SK-N-SH treated with all-trans-retinoic acid at 6 μM for 48 hours (cell line): ENCODE results near the gene KMT5B.

Experiments
- ATAC-seq: fragments of 200-7000 bp; cut with Tn5 transposase; 3 replicates; pipeline ENCODE4 v1.9.1; 2020; ENCODE audit warnings: mild to moderate bottlenecking, moderate library complexity
- BACH2 ChIP-seq: fragments of 250-450 bp; sonication (Bioruptor Pico); IDR thresholded peaks from 2 replicates; pipeline ENCODE4 v1.9.0; 2021; ENCODE audit warnings: mild to moderate bottlenecking, borderline replicate concordance
- CSDC2 ChIP-seq: fragments of 250-450 bp; sonication (Bioruptor Pico); IDR thresholded peaks from 2 replicates; pipeline ENCODE4 v1.5.0; 2020; ENCODE audit warnings: mild to moderate bottlenecking, moderate library complexity
- ESRRG ChIP-seq: fragments of 250-450 bp; sonication (Bioruptor Pico); IDR thresholded peaks from 2 replicates; pipeline ENCODE4 v1.6.1; 2021; ENCODE audit warnings: mild to moderate bottlenecking
- GLIS3 ChIP-seq: fragments of 250-450 bp; sonication (Bioruptor Pico); IDR thresholded peaks from 2 replicates; pipeline ENCODE4 v1.5.0; 2020; ENCODE audit warnings: mild to moderate bottlenecking, moderate library complexity
- ISL1 ChIP-seq: fragments of 250-450 bp; sonication (Bioruptor Pico); IDR thresholded peaks from 2 replicates; pipeline ENCODE4 v2.1.2; 2022; ENCODE audit warnings: mild to moderate bottlenecking, moderate library complexity
- PPARA ChIP-seq: fragments of 250-450 bp; sonication (Bioruptor Pico); IDR thresholded peaks from 2 replicates; pipeline ENCODE4 v1.5.0; 2020; ENCODE audit warnings: mild to moderate bottlenecking, borderline replicate concordance
- RARB ChIP-seq: fragments of 250-450 bp; sonication (Bioruptor Pico); IDR thresholded peaks from 2 replicates; pipeline ENCODE4 v1.8.0; 2021; ENCODE audit warnings: mild to moderate bottlenecking, moderate library complexity
- TCF4 ChIP-seq: fragments of 250-450 bp; sonication (Bioruptor Pico); IDR thresholded peaks from 2 replicates; pipeline ENCODE4 v1.8.0; 2021; ENCODE audit warnings: mild to moderate bottlenecking, moderate library complexity, borderline replicate concordance
- TOX ChIP-seq: fragments of 250-450 bp; sonication (Bioruptor Pico); IDR thresholded peaks from 2 replicates; pipeline ENCODE4 v1.8.0; 2021; ENCODE audit warnings: mild to moderate bottlenecking, moderate library complexity, borderline replicate concordance
- ZC3H10 ChIP-seq: fragments of 250-450 bp; sonication (Bioruptor Pico); IDR thresholded peaks from 2 replicates; pipeline ENCODE4 v1.5.1; 2021; ENCODE audit warnings: mild to moderate bottlenecking, moderate library complexity
- ZFP3 ChIP-seq: fragments of 250-450 bp; sonication (Bioruptor Pico); IDR thresholded peaks from 2 replicates; pipeline ENCODE4 v1.5.0; 2020; ENCODE audit warnings: mild to moderate bottlenecking, moderate library complexity
- ZNF70 ChIP-seq: fragments of 450-650 bp; formaldehyde crosslinking; IDR thresholded peaks from 2 replicates; pipeline ENCODE4 v1.5.0; 2020; ENCODE audit warnings: mild to moderate bottlenecking, moderate library complexity
- ZNF8 ChIP-seq: fragments of 450-650 bp; formaldehyde crosslinking; IDR thresholded peaks from 2 replicates; pipeline ENCODE4 v1.5.0; 2020; ENCODE audit warnings: mild to moderate bottlenecking, moderate library complexity
- TF ChIP-seq, protein P1 (sequence below): fragments of 250-450 bp; sonication (Bioruptor Pico); IDR thresholded peaks from 2 replicates; pipeline ENCODE4 v1.8.0; 2020; ENCODE audit warnings: mild to moderate bottlenecking, moderate library complexity, borderline replicate concordance
- TF ChIP-seq, protein P2 (sequence below): fragments of 250-450 bp; sonication (Bioruptor Pico); IDR thresholded peaks from 2 replicates; pipeline ENCODE4 v1.5.0; 2020; ENCODE audit warnings: mild to moderate bottlenecking, moderate library complexity
- TF ChIP-seq, protein P3 (sequence below): fragments of 250-450 bp; sonication (Bioruptor Pico); IDR thresholded peaks from 2 replicates; pipeline ENCODE4 v1.5.1; 2021; ENCODE audit warnings: mild to moderate bottlenecking, moderate library complexity
- TF ChIP-seq, protein P4 (sequence below): fragments of 250-450 bp; sonication (Bioruptor Pico); IDR thresholded peaks from 2 replicates; pipeline ENCODE4 v1.8.0; 2021; ENCODE audit warnings: low read depth, mild to moderate bottlenecking, moderate library complexity, borderline replicate concordance
- TF ChIP-seq, protein P5 (sequence below): fragments of 250-450 bp; sonication (Bioruptor Pico); IDR thresholded peaks from 2 replicates; pipeline ENCODE4 v1.5.1; 2020; ENCODE audit warnings: low read depth, mild to moderate bottlenecking, moderate library complexity

Gene KMT5B

DNA sequence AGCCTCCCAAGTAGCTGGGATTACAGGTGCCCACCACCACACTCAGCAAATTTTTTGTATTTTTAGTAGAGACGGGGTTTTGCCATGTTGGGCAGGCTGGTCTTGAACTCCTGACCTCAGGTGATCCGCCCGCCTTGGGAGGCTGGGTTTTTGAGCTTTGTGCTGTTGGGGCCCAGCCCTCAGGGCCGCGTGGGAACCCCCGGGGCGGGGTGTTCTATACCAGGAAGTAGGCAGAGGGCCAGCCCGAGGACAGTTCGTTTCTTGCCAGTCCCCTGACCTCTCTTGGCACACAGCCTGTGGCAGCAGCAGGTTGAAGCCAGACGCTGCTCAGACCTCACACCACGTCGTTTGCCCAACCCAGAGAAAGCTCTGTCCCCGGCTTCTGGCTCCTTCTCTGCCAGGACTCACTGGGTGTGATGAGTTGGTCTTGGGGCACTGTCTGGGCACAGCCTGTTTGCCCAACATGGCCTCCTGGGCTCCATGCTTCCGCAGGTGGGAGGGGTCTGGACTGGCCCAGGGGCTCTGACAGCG is 67.0 kb downstream of the KMT5B start:
- TF ChIP-seq, protein P1, sequence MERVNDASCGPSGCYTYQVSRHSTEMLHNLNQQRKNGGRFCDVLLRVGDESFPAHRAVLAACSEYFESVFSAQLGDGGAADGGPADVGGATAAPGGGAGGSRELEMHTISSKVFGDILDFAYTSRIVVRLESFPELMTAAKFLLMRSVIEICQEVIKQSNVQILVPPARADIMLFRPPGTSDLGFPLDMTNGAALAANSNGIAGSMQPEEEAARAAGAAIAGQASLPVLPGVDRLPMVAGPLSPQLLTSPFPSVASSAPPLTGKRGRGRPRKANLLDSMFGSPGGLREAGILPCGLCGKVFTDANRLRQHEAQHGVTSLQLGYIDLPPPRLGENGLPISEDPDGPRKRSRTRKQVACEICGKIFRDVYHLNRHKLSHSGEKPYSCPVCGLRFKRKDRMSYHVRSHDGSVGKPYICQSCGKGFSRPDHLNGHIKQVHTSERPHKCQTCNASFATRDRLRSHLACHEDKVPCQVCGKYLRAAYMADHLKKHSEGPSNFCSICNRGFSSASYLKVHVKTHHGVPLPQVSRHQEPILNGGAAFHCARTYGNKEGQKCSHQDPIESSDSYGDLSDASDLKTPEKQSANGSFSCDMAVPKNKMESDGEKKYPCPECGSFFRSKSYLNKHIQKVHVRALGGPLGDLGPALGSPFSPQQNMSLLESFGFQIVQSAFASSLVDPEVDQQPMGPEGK (CRISPR knock-in tag): no peak
- TF ChIP-seq ZFP3 (CRISPR knock-in tag) (no peak), TOX (no peak), GLIS3 (CRISPR knock-in tag) (no peak), ISL1 (CRISPR knock-in tag) (no peak)
- TF ChIP-seq, protein P2, sequence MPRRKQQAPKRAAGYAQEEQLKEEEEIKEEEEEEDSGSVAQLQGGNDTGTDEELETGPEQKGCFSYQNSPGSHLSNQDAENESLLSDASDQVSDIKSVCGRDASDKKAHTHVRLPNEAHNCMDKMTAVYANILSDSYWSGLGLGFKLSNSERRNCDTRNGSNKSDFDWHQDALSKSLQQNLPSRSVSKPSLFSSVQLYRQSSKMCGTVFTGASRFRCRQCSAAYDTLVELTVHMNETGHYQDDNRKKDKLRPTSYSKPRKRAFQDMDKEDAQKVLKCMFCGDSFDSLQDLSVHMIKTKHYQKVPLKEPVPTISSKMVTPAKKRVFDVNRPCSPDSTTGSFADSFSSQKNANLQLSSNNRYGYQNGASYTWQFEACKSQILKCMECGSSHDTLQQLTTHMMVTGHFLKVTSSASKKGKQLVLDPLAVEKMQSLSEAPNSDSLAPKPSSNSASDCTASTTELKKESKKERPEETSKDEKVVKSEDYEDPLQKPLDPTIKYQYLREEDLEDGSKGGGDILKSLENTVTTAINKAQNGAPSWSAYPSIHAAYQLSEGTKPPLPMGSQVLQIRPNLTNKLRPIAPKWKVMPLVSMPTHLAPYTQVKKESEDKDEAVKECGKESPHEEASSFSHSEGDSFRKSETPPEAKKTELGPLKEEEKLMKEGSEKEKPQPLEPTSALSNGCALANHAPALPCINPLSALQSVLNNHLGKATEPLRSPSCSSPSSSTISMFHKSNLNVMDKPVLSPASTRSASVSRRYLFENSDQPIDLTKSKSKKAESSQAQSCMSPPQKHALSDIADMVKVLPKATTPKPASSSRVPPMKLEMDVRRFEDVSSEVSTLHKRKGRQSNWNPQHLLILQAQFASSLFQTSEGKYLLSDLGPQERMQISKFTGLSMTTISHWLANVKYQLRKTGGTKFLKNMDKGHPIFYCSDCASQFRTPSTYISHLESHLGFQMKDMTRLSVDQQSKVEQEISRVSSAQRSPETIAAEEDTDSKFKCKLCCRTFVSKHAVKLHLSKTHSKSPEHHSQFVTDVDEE (CRISPR knock-in tag): no peak
- no peak; the same call in 2 of the 3 replicates for ATAC-seq

DNA sequence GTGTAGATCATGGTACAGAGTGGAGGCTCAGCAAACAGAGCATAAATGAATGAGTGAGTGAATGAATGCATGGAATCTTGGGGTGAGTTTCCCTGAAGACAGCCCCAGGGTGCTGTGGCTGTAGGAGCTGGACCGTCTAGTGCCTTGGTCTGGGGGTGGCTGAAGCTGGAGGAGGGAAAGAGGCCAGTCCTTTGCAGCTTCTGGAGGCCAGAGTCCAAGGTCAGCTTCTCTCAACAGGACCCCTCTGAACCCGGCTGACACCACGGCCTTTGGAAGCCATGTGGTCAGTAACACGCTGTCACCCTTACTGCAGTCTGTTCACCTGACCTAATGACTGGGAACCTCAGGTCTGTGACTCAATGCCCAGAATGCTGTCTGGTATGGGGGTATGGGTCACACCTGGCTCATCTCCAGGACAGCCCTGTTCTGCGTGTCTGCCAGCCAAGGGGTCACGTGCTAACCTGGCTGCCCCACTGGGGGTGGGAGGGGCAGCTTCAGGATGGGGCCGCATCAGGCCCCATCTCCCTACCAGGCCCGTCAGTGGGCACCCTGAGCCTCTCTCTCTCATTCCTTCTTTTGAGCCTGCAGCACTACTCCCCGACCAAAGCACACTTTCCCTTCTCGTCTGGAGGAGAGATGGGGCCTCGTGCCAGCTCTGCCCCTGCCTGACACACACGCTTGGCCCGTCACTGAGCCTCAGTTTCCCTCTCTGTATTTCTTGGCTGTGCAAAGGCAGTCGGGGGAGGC is 67.8 kb downstream of the KMT5B start:
- no peak for TF ChIP-seq ISL1 (CRISPR knock-in tag)
- no peak for TF ChIP-seq ESRRG (CRISPR knock-in tag)
- TF ChIP-seq, protein P3, sequence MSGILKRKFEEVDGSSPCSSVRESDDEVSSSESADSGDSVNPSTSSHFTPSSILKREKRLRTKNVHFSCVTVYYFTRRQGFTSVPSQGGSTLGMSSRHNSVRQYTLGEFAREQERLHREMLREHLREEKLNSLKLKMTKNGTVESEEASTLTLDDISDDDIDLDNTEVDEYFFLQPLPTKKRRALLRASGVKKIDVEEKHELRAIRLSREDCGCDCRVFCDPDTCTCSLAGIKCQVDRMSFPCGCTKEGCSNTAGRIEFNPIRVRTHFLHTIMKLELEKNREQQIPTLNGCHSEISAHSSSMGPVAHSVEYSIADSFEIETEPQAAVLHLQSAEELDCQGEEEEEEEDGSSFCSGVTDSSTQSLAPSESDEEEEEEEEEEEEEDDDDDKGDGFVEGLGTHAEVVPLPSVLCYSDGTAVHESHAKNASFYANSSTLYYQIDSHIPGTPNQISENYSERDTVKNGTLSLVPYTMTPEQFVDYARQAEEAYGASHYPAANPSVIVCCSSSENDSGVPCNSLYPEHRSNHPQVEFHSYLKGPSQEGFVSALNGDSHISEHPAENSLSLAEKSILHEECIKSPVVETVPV (CRISPR knock-in tag): no peak
- TF ChIP-seq TCF4 (CRISPR knock-in tag): no peak
- no peak for TF ChIP-seq BACH2 (CRISPR knock-in tag)
- TF ChIP-seq ZNF8 (CRISPR knock-in tag): no peak
- TF ChIP-seq, protein P4, sequence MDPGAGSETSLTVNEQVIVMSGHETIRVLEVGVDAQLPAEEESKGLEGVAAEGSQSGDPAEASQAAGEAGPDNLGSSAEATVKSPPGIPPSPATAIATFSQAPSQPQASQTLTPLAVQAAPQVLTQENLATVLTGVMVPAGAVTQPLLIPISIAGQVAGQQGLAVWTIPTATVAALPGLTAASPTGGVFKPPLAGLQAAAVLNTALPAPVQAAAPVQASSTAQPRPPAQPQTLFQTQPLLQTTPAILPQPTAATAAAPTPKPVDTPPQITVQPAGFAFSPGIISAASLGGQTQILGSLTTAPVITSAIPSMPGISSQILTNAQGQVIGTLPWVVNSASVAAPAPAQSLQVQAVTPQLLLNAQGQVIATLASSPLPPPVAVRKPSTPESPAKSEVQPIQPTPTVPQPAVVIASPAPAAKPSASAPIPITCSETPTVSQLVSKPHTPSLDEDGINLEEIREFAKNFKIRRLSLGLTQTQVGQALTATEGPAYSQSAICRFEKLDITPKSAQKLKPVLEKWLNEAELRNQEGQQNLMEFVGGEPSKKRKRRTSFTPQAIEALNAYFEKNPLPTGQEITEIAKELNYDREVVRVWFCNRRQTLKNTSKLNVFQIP (CRISPR knock-in tag): no peak
- TF ChIP-seq RARB (CRISPR knock-in tag): no peak
- TF ChIP-seq PPARA: no peak
- no peak for TF ChIP-seq ZC3H10 (CRISPR knock-in tag)
- TF ChIP-seq ZNF70 (CRISPR knock-in tag): no peak
- no peak for TF ChIP-seq GLIS3 (CRISPR knock-in tag)
- TF ChIP-seq, protein P2 (CRISPR knock-in tag): no peak
- TF ChIP-seq, protein P5, sequence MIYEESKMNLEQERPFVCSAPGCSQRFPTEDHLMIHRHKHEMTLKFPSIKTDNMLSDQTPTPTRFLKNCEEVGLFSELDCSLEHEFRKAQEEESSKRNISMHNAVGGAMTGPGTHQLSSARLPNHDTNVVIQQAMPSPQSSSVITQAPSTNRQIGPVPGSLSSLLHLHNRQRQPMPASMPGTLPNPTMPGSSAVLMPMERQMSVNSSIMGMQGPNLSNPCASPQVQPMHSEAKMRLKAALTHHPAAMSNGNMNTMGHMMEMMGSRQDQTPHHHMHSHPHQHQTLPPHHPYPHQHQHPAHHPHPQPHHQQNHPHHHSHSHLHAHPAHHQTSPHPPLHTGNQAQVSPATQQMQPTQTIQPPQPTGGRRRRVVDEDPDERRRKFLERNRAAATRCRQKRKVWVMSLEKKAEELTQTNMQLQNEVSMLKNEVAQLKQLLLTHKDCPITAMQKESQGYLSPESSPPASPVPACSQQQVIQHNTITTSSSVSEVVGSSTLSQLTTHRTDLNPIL (CRISPR knock-in tag): no peak
- no peak for TF ChIP-seq CSDC2 (CRISPR knock-in tag)
- ATAC-seq: no peak
